NCI-H2227 treated with DMSO at 0.1 percent for 48 hours (cell line): ENCODE results near the gene DEDD.

Experiments
- DNase-seq: peaks from one replicate; lab custom pipeline; 2025; lab: John Stamatoyannopoulos, UW

Gene DEDD, protein sequence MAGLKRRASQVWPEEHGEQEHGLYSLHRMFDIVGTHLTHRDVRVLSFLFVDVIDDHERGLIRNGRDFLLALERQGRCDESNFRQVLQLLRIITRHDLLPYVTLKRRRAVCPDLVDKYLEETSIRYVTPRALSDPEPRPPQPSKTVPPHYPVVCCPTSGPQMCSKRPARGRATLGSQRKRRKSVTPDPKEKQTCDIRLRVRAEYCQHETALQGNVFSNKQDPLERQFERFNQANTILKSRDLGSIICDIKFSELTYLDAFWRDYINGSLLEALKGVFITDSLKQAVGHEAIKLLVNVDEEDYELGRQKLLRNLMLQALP

DNA sequence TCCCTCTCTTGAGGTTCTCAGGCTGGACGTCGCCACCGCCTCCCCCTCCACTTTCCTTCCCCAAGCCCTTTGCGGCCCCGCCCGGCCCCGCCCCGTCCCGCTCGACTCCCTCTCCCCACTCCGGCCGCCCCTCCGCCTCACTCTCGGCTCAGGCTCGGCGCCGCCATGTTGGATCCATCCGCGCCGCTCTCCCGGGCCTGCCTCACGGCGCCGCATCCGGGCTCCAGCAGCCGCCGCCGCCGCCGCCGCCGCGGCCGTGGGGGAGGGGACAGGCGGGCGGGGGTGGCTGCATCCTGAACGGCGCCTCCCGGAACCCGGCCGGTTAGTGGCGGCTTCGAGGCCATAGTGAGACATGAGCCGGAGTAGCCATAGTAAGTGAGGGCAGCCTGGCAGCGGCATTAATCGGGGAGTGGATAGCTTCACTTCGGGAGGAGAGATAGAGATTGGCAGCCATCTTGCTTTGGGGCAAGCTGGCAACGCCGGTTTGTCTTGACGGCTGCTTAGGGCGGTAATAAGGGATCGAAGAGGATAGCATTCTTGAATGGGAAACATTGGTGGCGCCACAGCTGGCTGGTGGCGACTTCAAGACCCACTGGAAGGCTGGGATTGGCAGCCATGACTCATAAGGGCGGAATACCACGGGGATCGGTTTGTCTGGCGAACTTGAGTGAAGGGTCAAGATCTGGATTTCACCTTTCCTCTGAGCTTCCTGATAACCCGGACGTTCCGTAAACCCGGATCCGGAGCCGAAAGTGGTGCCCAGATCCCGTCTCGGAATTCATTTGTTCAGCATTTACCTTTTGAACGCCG is at the start of gene DEDD:
TSS of gene DEDD (minus strand) at position 258 of the 810 bp plus-strand sequence. CDS start 8,205 bp downstream, outside the sequence.
- peak; percentile 98 for DNase-seq

DNA sequence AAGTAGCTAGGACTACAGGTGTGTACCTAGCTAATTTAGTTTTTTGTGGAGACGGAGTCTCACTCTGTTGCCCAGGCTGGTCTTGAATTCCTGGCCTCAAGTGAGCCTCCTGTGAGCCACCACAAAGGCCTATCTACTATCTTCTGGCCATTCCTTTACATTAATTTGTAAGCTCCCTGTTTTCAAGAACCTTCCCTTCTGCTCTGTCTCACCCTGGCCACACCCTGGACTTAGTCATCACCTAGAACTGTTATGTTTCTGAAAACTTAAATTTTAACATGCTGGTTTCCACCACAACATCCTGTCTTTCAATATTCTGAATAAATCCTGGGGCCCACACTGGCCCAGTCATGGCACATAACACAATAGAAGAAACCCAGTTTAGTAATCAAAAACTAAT is 49.7 kb upstream of the DEDD start:
- DNase-seq: no peak

DNA sequence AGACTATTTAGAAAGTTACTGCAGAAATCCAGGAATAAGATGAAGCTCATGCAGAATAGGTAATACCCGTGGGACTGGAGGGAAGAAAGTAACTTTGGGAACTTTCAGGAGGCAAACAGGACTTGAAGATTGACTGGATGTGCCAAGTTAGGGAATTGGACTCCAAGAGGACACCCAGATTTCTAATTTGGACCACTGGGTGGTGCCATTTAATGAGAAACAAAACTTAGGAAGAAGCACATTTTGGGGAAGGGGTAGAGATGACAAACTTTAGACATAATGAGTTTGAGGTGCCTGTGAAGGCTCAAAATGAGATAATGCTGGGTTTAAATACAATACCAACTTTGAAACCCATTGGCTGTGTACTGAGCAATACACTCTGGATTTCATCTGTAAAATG is 48.2 kb upstream of the DEDD start:
- no peak for DNase-seq

DNA sequence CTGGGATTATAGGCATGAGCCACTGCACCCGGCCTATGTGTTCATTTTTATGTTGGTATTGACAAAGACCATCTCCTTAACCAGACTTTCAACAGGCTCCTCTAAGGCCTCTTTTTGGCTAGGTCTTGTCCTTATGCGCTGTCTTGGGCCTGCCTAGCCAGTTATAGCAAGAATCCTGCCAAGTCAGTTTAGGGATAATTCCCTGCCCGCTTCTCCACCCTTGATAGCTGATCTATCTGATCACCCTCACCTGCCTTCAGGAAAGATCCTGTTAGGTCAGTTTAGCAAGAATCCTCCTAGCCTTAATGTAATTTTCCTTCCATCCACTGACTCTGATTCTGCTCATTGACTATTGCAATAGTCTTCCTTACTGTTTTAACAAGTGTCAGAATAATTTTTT is 47.2 kb upstream of the DEDD start:
- no peak for DNase-seq

DNA sequence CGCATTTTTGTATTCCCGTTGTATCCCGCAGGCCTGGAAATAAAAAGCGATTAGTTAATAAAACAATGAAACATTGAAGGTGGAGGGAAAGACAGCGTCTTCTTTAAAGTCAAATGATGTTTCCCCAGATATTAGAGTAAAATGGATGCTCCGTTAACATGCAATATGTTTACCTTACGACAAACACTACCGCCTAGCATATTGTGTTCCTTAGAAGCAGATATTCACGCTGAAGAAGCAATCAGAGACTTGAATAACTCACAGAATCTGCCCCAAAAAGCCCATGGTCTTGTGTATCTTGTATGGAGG is 45.4 kb upstream of the DEDD start:
- no peak for DNase-seq

DNA sequence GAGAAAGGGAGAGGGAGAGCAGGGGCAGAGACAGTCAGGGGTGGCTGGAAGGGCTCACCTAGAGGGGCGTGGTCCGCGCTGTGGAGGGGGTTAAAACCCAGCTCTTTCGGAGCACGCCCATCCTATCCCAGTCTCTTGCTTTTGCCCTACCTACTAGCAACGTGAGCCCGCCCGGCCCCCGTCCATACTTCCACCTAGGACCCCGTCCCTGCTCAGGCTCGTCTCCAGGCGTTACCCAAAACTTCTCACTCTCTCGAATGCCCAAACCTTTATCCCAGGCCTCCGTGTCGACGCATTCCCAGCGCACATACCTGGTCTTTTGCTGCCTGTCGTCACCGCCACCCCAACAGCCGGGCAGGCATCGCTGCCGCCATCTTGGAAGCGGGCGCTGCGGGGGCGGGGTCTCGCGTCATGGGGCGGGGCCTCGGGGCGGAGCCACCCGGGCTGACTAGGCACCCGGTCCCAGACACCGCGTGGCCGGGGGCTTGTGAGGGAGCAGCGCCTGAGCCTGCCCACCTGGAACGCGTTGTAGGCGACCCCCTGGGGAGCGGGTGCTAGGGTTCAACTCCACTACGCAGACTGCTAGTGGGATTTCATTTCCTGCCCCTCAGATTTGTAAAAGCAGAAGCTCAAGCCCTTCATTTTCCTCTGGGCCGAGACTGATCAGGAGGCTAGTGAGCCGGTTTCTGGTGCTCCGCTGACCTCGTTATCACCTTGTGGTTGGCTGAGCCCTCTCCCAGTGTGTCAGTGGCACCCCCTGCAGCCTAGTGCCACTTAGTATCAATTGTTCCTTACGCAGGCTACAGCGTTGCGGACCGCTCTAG is 44.9 kb upstream of the DEDD start, which contains the start of gene B4GALT3:
TSS of gene B4GALT3 (minus strand) at position 396 of the 824 bp plus-strand sequence. CDS start 1,447 bp downstream, outside the sequence.
- DNase-seq: peak; percentile 88

DNA sequence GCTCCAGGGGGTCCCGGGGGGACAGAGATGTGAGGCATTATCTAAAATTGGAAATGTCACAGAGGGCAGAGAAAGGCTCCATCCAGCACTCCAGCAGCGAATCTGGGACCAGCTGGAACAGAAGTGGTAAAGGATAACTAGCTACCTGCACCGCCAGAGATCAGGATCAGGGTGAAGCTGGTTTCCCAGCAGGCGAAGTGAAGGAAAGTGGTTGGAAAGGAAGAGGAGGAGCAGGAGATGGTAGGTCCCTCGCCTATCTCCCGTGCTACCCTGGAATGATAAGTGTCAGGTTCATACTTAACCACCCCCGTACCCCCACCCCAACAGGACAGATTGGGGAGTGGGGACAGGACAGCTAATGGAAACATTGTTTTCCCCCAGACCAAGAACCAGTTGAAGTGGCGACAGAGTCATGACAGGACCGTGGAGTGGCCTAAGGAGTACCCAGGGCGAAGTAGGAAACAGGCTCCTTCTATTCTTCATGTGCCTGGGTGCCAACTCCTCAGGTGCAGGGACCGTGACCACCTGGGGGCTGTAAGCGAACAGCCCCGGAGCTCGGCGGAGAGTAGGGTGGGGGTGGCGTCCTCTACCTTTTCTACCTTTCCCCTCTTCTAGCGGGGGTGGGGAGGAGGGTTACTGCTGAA is 44.1 kb upstream of the DEDD start:
- no peak for DNase-seq

DNA sequence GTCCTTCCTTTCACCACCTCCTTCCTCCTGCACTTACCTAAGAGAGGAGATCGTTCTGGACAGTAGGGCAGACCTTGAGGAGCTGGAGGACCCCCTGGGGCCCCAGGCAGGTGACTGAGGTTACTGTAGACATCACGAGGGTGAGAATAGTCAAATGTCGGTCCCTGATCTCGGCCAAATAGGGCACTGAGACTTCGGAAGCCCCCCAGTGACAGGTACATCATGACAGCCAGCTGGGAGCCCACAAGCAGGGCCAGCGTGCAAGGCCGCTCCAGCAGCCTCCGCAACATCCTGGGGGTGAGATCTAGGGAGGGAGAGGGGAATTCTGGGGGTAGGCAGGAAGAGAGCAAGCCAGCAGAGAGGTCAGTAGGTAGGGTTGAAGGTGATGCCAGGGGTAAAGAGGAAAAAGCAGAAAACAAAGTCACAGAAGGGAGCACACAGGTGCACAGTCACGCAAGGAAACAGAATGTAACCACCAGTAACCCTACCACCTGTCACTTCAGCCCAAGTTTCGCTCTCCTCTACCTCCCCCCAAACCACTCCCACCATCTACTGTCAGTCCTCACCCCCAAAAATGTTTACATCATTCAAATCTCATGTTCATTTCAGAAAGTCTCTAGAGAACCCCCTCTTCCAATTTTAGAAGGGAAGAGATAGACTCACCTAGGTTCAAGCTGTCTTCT is 43.4 kb upstream of the DEDD start:
- DNase-seq: no peak

DNA sequence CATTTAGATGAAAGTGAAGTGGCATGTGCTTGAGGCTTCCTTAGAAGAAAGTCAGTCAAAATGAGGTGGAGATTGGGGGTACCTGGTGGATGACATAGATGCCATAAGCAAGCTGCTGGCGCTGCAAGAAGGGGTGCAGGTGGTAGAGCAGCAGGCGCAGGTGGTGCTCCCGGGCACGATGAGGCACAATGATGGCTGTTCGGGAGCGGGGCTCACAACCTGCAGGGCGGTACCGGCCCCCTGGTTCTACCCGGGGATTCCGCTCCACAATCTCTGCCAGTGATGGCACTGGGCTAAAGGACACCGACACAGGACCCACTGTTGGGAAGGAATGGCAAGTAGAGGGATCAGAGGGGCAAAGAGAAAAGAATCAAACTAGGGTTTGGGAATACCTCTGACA is 42.4 kb upstream of the DEDD start:
- no peak for DNase-seq

DNA sequence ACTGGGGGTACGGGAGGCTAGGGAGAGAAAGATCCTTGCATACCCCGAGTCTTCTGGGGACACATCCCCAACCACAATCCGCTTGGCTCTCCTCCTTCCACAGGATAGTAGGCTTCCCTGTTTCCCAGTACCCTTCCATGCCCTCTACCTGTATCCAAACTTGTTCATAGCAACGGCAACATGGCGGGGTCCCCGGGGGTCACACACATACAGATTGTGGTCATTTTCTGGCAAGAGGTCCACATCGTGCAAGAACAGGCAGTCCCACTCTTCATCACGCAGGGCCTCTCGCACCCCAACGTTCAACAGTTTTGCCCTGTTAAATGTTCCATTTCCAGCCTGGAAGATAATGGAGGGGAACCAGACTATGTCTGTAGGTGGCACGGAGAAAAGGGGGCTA is 41.2 kb upstream of the DEDD start:
- no peak for DNase-seq

DNA sequence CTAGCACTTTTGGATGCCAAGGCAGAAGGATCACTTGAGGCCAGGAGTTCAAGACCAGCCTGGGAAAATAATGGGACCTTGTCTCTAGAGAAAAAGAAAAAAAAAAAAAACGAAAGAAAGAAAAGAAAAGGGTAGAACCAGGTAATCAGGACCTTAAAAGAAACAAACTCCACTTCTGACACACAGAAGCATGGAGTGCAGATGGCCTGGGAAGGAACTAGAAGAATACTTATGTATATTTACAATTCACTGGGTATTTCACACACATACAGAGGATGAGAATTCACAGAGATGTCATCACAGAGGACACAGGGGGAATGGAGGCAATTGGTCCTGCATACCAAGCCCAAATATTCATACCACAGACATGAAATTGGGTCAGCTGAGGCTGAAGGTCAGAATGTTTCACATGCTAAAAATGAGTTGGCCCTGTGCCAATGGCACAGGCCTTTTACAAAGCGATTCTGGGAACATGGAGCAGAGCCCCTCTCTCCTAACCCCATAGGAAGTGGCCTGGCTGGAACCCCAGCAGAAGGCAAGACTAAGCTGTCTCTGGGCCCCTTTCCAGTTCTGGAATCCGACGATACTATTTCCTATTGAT is 40.4 kb upstream of the DEDD start:
- DNase-seq: no peak

DNA sequence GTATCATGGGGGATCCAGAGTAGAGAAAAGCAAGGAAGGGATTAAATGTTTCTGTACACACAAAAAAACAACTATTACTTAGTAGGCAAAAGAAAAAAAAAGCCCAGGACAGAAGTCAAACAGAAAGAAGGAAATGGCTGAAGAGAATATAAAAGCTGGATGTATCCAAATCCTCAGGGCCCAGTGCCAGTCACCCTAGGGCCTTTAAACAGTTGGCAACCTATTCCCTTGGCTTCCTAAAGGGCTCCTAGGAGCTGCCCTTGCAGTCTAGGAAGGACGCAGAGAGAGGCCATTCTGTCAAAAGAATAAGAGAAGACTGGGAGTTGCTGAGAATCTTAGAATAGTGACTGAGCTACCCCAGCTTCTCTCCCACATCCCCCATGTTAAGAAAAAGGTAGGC is 39.9 kb upstream of the DEDD start:
- no peak for DNase-seq

DNA sequence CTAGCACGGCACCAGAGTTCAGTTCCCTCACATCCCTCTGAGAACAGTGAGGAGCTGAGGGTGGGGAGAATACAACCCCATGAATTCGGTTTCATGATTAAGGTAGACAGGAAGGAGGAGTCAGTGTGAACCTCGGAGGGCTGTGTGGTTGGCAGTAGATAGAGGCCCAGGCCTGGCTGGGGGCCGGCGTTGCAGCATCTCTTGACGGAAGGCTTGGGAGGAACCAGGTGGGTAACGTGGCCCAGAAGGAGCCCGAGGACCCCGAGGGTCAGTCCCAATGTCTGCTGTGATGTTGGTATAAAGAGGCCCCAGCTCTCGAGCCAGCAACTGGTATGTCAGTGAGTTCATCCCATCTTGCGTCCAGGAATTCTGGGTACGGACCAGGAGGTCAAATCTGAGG is 39.2 kb upstream of the DEDD start:
- DNase-seq: no peak

DNA sequence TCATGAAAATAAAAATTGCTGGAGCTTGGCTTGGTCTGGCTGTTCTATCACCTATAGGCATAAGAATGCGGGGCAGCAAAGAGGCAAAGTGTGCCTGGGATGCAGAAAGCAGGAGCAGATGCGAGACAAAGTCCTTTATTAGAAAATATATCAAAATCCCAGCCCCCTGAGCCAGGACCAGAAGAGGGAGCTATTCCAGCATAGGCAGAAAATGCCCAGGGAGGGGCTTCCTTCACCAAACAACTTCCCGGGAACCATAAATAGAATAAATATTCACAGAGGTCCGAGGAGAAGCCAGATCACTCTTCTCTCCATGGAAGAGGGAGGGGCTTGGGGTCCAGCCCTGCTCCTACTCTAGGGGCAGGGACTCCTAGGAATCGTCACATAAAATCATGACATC is 38.7 kb upstream of the DEDD start:
- DNase-seq: no peak

DNA sequence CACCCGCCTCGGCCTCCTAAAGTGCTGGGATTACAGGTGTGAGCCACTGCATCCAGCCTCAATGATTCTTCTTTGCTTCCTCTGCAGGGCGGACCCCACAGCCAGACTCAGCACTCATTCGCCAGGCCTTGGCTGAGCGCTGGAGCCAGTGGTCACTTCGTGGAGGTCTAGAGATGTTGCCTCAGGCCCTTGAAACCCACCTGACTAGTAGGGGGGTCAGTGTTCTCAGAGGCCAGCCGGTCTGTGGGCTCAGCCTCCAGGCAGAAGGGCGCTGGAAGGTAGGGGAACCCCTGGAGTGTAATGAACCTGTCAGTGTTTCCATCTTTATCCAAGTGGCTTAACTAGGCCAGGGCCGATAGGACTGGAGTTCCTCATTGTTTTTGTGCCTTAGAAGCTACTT is 36.4 kb upstream of the DEDD start:
- no peak for DNase-seq

DNA sequence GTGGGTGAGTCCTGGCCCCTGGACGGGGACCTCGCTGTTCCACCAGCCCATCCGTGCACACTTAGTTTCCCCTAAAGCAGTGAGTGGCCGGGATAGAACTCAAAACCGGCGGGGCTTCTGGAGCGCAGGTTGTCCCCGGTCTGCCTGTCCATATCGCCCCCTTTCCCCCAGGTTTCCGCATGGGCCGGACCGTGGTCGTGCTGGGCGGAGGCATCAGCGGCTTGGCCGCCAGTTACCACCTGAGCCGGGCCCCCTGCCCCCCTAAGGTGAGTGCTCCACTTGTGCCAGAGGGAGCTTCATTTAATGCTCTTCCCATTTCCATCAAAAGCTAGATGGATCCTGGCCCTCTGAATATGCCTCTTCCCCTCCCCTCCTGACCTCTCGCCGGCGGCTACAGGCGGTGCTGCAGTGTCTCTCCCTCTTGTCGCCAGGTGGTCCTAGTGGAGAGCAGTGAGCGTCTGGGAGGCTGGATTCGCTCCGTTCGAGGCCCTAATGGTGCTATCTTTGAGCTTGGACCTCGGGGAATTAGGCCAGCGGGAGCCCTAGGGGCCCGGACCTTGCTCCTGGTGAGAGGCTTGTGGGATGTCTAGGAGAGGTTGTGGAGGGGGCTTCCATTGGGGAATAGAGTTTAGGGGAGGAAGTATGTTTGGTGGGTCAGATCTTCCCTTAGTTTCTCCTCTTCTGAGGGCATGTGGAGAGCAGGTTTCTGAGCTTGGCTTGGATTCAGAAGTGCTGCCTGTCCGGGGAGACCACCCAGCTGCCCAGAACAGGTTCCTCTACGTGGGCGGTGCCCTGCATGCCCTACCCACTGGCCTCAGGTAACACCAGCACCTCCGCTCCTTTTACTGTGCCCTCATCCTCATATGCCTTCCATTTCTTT is 34.4 kb upstream of the DEDD start:
- DNase-seq: peak; percentile 18

DNA sequence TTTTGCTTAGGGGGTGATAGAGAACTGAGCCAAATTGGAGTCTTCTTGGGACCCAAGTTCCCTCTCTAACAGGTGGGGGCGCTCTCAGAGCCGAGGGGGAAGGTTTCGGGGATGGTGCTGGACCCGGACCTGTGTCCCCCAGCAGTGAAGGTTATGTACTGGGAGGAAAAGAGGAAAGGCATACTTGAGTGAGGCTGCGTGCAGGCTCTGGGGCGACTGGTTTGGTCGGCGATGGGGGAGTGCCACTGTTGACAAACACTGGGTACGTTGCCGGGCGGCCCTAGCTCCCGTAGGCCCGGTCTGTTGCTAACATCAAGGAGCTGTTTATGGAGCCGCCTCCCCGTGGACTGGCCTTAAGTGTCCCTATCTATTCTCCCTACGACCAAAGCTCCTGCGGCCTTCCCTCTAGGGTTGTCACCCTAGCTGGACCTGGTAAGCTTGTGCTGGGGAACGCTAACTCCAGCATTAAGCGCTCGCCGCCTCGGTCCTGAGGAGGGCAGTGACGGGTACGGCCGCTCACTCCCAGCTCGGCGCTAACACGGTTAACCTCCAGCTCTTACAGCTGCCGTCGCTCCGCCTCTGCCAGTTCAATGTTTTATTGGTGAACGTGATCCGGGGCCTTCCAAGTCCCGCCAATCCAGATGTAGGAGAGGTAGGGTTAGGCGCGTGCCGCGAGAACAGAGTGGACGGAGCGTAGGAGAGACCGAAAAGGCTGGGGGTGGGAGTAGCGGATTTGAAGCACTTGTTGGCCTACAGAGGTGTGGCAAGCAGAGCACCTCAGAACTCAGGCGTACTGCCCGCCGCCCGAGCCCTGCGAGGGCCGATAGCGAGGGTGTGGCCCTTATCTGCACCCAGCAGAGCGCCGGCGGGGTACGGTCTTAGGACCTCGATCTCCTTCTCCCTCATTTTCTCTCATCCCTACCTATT is 33.5 kb upstream of the DEDD start, which contains the start of gene PPOX:
TSS of gene PPOX (plus strand) at position 685 of the 927 bp plus-strand sequence. CDS start 422 bp downstream, outside the sequence.
- DNase-seq: peak; percentile 99

DNA sequence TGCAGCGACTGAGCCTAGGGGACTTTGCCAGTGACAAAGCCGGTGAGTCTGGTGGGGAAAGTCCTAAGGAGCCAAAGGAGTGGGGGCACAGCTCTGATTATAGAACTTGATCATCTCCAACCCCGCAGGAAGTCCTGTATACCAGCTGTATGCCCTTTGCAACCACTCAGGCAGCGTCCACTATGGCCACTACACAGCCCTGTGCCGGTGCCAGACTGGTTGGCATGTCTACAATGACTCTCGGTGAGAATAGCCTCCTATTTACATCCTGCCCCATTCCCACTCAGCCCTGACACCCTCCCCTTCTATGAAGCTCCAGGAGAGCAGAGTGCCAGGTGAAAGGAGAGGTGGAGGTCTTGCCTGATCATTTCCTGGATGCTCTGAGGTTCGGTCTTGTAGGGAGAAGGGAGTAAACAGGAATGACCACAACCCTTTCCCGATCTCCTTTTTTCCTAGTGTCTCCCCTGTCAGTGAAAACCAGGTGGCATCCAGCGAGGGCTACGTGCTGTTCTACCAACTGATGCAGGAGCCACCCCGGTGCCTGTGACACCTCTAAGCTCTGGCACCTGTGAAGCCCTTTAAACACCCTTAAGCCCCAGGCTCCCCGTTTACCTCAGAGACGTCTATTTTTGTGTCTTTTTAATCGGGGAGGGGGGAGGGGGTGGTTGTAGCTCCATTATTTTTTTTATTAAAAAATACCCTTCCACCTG is 32.6 kb upstream of the DEDD start:
- DNase-seq: no peak
